Thoracic aorta endothelial cell (primary cell): ENCODE results near the gene ARPC1B. TPM values are rescaled to one million over a fixed set of nuclear protein-coding genes. Genes with fewer than 3 reads are reported as not detected.

Experiments used
- total RNA-seq: library from RNA; depleted of rRNA; stranded (reverse); fragments of >200 nt; gene quantifications from 2 replicates; pipeline ENCODE4 v1.2.3, GENCODE V29; 2012

The ARPC1B gene
- total RNA-seq: 353 and 402 TPM in 2 replicates

DNA sequence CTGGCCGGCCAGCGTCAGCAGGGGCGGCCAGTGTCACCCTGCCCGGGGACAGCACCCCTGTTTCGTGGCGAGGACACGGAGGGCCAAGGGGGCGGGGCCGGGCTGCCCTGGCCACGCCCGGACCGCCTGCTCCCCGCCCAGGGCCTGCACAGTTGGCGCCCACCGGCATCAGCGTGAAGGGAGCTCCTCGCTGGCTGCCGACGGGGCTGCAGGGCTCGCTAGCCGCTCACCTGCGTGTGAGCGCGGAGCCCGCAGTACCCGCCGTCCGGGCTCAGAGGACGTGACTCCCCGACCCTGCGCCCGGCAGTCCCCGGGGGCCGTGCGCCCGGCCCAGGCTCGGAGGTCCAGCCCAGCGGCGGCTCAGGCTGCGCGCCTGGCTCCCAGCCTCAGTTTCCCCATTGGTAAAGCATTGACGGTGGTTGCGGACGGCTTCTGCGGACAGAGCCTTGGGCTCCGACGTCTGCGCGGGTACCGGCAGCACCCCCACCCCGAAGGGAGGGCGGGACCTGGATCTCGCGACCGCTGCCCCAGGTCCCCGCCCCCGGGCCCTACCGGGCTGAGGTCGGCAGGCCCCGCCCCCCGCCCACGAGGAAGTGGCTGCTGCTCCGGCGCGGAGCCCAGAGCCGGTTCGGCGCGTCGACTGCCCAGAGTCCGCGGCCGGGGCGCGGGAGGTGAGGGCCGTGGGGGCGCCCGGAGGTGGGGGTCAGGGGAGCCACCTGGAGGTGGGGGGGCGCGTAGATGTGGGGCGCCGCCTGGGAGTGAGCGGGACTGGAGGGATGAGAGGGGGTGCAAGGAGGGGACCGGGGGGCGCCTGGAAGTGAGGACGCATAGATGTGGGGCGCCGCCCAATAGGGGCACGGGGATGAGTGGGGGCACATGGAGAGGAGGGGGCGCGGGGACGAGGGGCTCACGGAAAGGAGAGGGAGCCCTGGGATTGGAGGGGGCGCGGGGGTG, at the start of gene ARPC1B:
Gene ARPC1B, plus strand, starts transcription at position 620 of the 954 bp plus-strand sequence. CDS start 10,985 bp downstream, outside the sequence.

GRCh38 chr7:99325592-99326407, 48.7 kb upstream of the ARPC1B start, which contains the start of gene ARPC1A:
ARPC1A (plus strand) TSS chr7:99325898; CDS start chr7:99333354, 7,456 bp downstream.

DNA sequence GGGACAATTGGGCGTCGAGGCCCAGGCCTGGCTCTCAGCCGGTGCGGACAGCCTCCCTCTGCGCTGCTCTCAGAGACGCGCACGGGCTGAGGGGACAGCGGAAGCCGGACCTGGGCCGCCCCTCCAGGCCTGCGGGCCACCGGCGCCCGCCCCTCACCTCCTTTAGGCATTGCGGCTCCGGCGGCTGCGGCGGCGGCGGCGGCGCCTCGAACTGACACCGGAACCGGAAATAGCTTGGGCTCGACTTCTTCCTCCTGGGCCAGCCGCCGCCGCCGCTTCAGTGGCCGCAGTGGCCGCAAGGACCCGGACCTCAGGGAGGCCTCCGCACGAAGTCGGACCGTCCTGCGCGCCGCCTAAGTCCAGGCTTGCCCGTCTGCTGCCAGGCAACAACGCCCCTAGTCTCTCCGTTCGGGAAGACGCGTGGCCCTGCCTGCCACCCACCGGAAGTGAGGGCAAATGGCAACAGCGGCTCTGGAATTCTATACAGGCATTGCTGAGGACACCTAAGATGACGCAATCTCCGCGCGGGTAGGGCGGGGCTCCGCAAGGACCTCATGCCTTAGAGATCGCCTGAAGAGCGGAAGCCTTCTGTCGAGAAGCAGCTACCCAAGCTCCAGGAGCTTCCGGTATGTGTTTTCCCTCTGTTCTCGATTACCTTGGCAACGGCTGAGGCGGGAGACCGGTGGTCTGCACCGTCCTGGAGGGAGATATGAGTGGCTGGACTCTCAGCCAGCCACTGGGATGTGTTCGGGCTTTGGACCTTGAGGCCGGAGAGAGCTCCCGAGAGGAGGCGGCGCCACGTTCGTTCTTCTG, 34.1 kb downstream of the ARPC1B start, which contains the start of the genes BUD31 and PDAP1:
Gene BUD31, plus strand, starts transcription at position 591 of the 813 bp plus-strand sequence. CDS start 2,124 bp downstream, outside the sequence.
Gene PDAP1, minus strand, starts transcription at position 219 of the 813 bp plus-strand sequence. Its CDS starts 49 bp downstream, at position 170.

DNA sequence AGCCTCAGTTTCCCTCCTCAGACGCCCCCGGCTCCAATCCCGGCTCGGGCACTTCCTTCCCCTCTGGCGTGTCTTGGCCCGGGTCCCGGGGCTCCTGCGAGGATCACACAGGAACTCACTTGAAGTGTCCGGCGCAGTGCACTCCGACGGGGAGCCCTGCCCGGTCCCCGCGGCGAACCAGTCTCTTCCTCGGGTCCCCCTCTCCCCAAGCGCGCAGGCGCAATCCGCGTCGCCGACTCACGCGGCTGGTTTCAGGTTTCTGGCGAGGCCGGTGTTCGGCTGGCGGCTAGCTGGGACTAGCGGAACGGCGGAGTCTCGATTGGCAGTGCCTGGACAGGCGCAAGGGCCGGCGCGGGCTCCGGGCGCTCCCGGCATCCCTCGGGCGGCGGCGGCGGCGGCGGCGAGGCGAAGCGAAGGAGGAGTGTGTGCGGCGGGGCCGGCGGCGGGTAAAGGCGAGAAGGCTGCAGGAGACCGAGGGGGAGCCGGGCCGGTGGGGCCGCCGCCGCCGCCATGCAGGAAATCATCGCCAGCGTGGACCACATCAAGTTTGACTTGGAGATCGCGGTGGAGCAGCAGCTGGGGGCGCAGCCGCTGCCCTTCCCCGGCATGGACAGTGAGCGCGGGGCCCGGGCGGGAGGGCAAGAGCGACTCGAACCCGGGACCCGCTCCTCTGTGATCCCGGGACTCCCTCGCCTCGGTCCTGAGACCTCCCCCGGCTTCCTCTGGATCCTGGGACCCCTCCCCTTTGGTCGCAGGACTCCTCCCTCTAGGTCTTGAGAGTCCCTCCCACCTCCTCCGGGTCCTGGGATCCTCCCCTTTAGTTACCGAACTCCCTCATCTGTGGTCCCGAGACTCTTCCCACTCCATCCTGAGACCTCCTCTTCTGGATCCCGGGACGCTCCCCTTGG, 64.3 kb downstream of the ARPC1B start, which contains the start of the genes CPSF4 and PTCD1:
Gene CPSF4, plus strand, starts transcription at position 371 of the 908 bp plus-strand sequence. Its CDS starts 140 bp downstream, at position 511.
Gene PTCD1, minus strand, starts transcription at position 226 of the 908 bp plus-strand sequence. CDS start 3,556 bp downstream, outside the sequence.

Other genes with a start within 250 kb of the ARPC1B start
- 25.3 and 30.3 TPM in 2 replicates for gene SMURF1, start 230.6 kb upstream of the ARPC1B start, total RNA-seq
- not detected in 2 replicates for gene KPNA7, start 166.6 kb upstream of the ARPC1B start, total RNA-seq
- gene MYH16, start 101.9 kb upstream of the ARPC1B start, total RNA-seq: 0.93 and 1.1 TPM in 2 replicates
- gene ARPC1A, start 48.8 kb upstream of the ARPC1B start, total RNA-seq: 229 and 254 TPM in 2 replicates
- 61.8 and 81.7 TPM in 2 replicates for gene PDAP1, start 33.9 kb downstream of the ARPC1B start, total RNA-seq
- gene BUD31, start 34.2 kb downstream of the ARPC1B start, total RNA-seq: 87.8 and 169 TPM in 2 replicates
- gene PTCD1, start 64.1 kb downstream of the ARPC1B start, total RNA-seq: 3.3 and 4.0 TPM in 2 replicates
- 26.5 and 30.5 TPM in 2 replicates for gene CPSF4, start 64.2 kb downstream of the ARPC1B start, total RNA-seq
- gene ATP5MF, start 91.4 kb downstream of the ARPC1B start, total RNA-seq: 404 and 586 TPM in 2 replicates
- gene ZNF789, start 98.2 kb downstream of the ARPC1B start, total RNA-seq: 9.8 and 11.9 TPM in 2 replicates
- 24.2 and 27.4 TPM in 2 replicates for gene ZNF394, start 125.6 kb downstream of the ARPC1B start, total RNA-seq
- gene ZKSCAN5, start 129.9 kb downstream of the ARPC1B start, total RNA-seq: 13.6 and 14.8 TPM in 2 replicates
- gene FAM200A, start 177.4 kb downstream of the ARPC1B start, total RNA-seq: 6.5 and 8.1 TPM in 2 replicates
- gene ZNF655, start 183.9 kb downstream of the ARPC1B start, total RNA-seq: 21.4 and 24.3 TPM in 2 replicates
- gene TMEM225B, start 223.5 kb downstream of the ARPC1B start, total RNA-seq: 0.43 TPM in 1 of 2 replicates, not detected in the other
- gene ZSCAN25, start 242.2 kb downstream of the ARPC1B start, total RNA-seq: 12.3 and 12.4 TPM in 2 replicates